Measurements from ENCODE around the gene SLC26A9.
"Not testable (repeated sequence)": the region's sequence is repeated elsewhere in the genome, so short reads cannot be mapped to it uniquely, and the experiment has no call there.

SLC26A9 gene

GRCh38 chr1:205883792-205884191 is 59.5 kb downstream of the SLC26A9 start:
- no peak for FAIRE-seq

DNA sequence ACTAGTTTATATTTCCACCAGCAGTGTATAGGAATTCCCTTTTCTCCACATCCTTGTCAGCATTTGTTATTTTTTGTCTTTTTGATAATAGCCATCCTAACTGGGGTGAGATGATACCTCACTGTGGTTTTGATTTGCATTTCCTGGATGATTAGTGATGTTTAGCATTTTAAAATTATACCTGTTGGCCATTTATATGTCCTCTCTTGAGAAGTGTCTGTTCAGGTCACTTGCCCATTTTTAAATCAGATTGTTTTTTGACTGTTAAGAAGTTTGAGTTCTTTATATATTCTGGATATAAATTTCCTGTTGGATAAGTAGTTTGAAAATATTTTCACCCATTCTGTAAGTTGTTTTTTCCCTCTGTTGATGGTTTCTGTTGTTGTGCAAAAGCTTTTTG is 62.3 kb downstream of the SLC26A9 start:
- no peak for FAIRE-seq

DNA sequence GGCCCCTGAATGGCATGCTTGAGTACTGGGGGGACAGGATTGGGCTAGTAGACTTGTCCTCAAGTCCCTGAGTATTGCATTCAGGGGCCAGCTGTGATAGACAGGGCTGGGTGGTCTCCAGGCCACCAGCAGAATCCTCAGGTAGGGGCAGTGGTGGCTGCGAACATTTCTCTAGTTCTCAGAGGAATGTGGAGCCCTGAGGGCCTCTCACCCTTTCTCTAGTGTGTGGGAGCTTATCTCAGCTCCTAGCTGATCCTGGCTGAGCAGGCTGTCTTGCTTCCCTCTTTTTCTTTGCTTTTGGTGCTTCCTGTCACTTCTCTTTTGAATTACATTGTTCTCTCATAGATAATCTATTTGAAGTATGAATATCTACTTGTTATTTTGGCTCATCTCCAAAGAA is 63.3 kb downstream of the SLC26A9 start:
- no peak for FAIRE-seq

GRCh38 chr1:205878026-205878425 is 65.2 kb downstream of the SLC26A9 start:
- no peak for FAIRE-seq

DNA sequence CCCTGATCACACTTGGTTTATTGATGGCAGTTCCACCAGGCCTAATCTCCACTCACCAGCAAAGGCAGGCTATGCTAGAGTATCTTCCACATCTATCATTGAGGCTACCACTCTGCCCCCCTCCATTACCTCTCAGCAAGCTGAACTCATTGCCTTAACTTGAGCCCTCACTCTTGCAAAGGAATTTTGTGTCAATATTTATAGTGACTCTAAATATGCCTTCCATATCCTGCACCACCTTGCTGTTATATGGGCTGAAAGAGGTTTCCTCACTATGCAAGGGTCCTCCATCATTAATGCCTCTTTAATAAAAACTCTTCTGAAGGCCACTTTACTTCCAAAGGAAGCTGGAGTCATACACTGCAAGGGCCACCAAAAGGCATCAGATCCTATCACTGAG is 70.1 kb downstream of the SLC26A9 start:
- not testable (repeated sequence) for FAIRE-seq

GRCh38 chr1:205870236-205870635 is 73.0 kb downstream of the SLC26A9 start:
- FAIRE-seq = no peak

Data from TTC549 (cell line).